Measurements from ENCODE around the gene ZNF606.
A peak's percentile ranks its signal among the peaks of the same experiment; 100 is the strongest.
"Not testable (repeated sequence)": the region's sequence is repeated elsewhere in the genome, so short reads cannot be mapped to it uniquely, and the experiment has no call there.

ZNF606 gene

GRCh38 chr19:58010507-58010906 is 7.9 kb upstream of the ZNF606 start:
- no peak for DNase-seq (ENCODE audit: low spot score)

GRCh38 chr19:58009666-58010301 is 7.2 kb upstream of the ZNF606 start:
- peak; percentile 89 for DNase-seq (ENCODE audit: low spot score)

GRCh38 chr19:58009301-58009665 is 6.7 kb upstream of the ZNF606 start:
- DNase-seq (ENCODE audit: low spot score) = no peak

GRCh38 chr19:58008877-58009276 is 6.3 kb upstream of the ZNF606 start:
- not testable (repeated sequence) for DNase-seq (ENCODE audit: low spot score)

- no peak for DNase-seq (ENCODE audit: low spot score)
These were observed 4.7 kb upstream of the ZNF606 start for GRCh38 chr19:58007285-58007684.

GRCh38 chr19:58003174-58003828 is 681 bp upstream of the ZNF606 start:
- no peak for DNase-seq (ENCODE audit: low spot score)

GRCh38 chr19:58001895-58002369 is 688 bp downstream of the ZNF606 start:
- peak; percentile 15 for DNase-seq (ENCODE audit: low spot score)

- DNase-seq (ENCODE audit: low spot score) = no peak
These were observed 1.9 kb downstream of the ZNF606 start for GRCh38 chr19:58000677-58001076.

GRCh38 chr19:57992841-57993240 is 9.8 kb downstream of the ZNF606 start:
- no peak for DNase-seq (ENCODE audit: low spot score)

- DNase-seq (ENCODE audit: low spot score) = peak; percentile 2
These were observed 23.9 kb downstream of the ZNF606 start for GRCh38 chr19:57978586-57979289.

- DNase-seq (ENCODE audit: low spot score) = no peak
These were observed 28.2 kb downstream of the ZNF606 start, which contains the start of gene C19orf18 for GRCh38 chr19:57974434-57974833. TSS of gene C19orf18 (minus strand) at chr19:57974534. CDS start at chr19:57974432, 102 bp downstream.

GRCh38 chr19:57964761-57965160 is 37.9 kb downstream of the ZNF606 start:
- no peak for DNase-seq (ENCODE audit: low spot score)

- DNase-seq (ENCODE audit: low spot score) = no peak
These were observed 40.8 kb downstream of the ZNF606 start for GRCh38 chr19:57961785-57962184.

GRCh38 chr19:57954996-57955395 is 47.6 kb downstream of the ZNF606 start:
- no peak for DNase-seq (ENCODE audit: low spot score)

- DNase-seq (ENCODE audit: low spot score) = no peak
These were observed 52.9 kb downstream of the ZNF606 start for GRCh38 chr19:57949702-57950101.

GRCh38 chr19:57949296-57949695 is 53.3 kb downstream of the ZNF606 start:
- DNase-seq (ENCODE audit: low spot score) = no peak

- peak; percentile 98 for DNase-seq (ENCODE audit: low spot score)
These were observed 55.0 kb downstream of the ZNF606 start, which contains the start of gene ZNF256 for GRCh38 chr19:57947419-57948134. TSS of gene ZNF256 (minus strand) at chr19:57947706. CDS start at chr19:57947474, 232 bp downstream.

- DNase-seq (ENCODE audit: low spot score) = no peak
These were observed 55.6 kb downstream of the ZNF606 start for GRCh38 chr19:57947088-57947418.

- DNase-seq (ENCODE audit: low spot score) = no peak
These were observed 56.3 kb downstream of the ZNF606 start for GRCh38 chr19:57946316-57946715.

- no peak for DNase-seq (ENCODE audit: low spot score)
These were observed 61.0 kb downstream of the ZNF606 start for GRCh38 chr19:57941593-57941992.

GRCh38 chr19:57935731-57936130 is 66.9 kb downstream of the ZNF606 start:
- DNase-seq (ENCODE audit: low spot score) = no peak
